Measurements from ENCODE around the gene SOX2.
"Not testable (repeated sequence)": the region's sequence is repeated elsewhere in the genome, so short reads cannot be mapped to it uniquely, and the experiment has no call there.

The SOX2 gene

GRCh38 chr3:181757694-181758306 lies 46.1 kb downstream of the SOX2 start:
- Histone ChIP-seq H3K4me3 (ENCODE audit: low read length) (no peak overlapping the region), H3K9ac (ENCODE audit: low read length) (no peak overlapping the region), H3K27me3 (ENCODE audit: control insufficient read depth, insufficient read depth, low read length) (no peaks in the 10 kb centered on the region), H3K4me1 (ENCODE audit: control insufficient read depth, insufficient read depth, low read length) (peaks cover 3% of the 10 kb centered on the region), H3K9me3 (ENCODE audit: control insufficient read depth, low read length) (no peaks in the 10 kb centered on the region), H3K36me3 (ENCODE audit: control insufficient read depth, insufficient read depth, low read length) (no peaks in the 10 kb centered on the region)

- Histone ChIP-seq H3K9me3 (ENCODE audit: control insufficient read depth, low read length) (no peaks in the 10 kb centered on the region), H3K36me3 (ENCODE audit: control insufficient read depth, insufficient read depth, low read length) (no peaks in the 10 kb centered on the region), H3K9ac (ENCODE audit: low read length) (no peak overlapping the region), H3K27me3 (ENCODE audit: control insufficient read depth, insufficient read depth, low read length) (no peaks in the 10 kb centered on the region), H3K4me1 (ENCODE audit: control insufficient read depth, insufficient read depth, low read length) (peaks cover 3% of the 10 kb centered on the region), H3K4me3 (ENCODE audit: low read length) (no peak overlapping the region)
These were observed 50.2 kb downstream of the SOX2 start for GRCh38 chr3:181761906-181762305.

- H3K36me3 ChIP-seq (ENCODE audit: control insufficient read depth, insufficient read depth, low read length); H3K9ac ChIP-seq (ENCODE audit: low read length); H3K27me3 ChIP-seq (ENCODE audit: control insufficient read depth, insufficient read depth, low read length); H3K4me1 ChIP-seq (ENCODE audit: control insufficient read depth, insufficient read depth, low read length); H3K9me3 ChIP-seq (ENCODE audit: control insufficient read depth, low read length); H3K4me3 ChIP-seq (ENCODE audit: low read length): not testable (repeated sequence)
These were observed 52.3 kb downstream of the SOX2 start for GRCh38 chr3:181764033-181764432.

Measured in mucosa of stomach (tissue), 1 donor.